ENCODE measurements around the gene NOL6. TPM values are rescaled to one million over a fixed set of nuclear protein-coding genes. Genes with fewer than 3 reads are reported as not detected.
"Not testable (repeated sequence)": the region's sequence is repeated elsewhere in the genome, so short reads cannot be mapped to it uniquely, and the experiment has no call there.

Gene NOL6
- total RNA-seq, 1 experiment from 2014 or later, result 38.6 TPM

DNA sequence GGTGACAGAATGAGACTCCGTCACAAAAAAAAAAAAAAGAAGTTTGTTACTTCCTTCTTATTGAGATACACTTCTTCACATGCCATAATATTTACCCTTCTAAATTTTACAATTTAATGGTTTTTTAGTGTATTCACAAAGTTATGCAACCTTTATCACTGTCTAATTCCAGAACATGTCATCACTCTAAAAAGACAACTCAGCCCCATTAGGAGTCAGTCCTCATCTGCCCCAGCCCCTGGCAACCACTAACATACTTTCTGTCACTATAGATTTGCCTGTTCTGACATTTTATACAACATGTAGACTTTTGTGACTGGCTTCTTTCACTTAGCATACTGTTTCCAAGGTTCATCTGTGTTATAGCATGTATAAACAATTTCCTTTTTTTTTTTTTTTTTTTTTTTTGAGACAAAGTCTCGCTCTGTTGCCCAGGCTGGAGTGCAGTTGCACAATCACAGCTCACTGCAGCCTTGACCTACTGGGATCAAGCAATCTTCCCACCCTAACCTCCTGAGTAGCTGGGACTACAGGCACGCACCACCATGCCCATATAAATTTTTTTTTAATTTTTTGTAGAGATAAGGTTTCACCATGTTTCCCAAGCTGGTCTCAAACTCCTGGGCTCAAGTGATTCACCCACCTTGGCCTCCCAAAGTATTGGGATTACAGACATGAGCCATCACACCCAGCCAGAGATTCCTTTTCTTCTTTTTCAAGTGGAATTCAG is 44.3 kb downstream of the NOL6 start:
- no peaks in the 10 kb centered on the region for H3K27me3 ChIP-seq
- H3K36me3 ChIP-seq, result no peaks in the 10 kb centered on the region
- no peak for DNase-seq
- H3K4me3 ChIP-seq, result no peak overlapping the region
- H3K9me3 ChIP-seq, result no peaks in the 10 kb centered on the region

DNA sequence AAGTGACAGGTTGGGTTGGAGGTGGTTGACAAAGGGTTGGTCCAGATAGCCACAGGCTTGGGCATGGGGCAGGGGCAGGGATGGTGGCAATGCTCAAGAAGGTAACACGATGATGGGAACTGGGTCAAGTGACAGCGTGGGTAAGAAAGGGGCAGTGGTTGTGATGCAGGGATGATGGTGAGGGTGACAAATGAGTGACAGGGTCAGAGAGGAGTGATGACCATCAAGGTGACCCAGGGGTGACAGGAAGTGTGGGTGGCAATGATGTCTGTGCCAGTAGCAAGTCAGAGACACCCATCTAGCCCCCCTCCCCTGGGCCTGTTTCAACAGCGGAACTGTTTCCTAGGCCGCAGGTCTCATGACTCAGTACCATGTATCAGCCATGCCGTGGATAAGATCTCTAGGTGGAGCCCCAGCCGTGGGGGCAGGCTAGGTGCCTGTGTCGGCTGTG is 46.9 kb downstream of the NOL6 start:
- no peak overlapping the region for H3K4me3 ChIP-seq
- H3K36me3 ChIP-seq, result no peaks in the 10 kb centered on the region
- H3K9me3 ChIP-seq, result no peaks in the 10 kb centered on the region
- DNase-seq, result no peak
- H3K27me3 ChIP-seq, result no peaks in the 10 kb centered on the region

DNA sequence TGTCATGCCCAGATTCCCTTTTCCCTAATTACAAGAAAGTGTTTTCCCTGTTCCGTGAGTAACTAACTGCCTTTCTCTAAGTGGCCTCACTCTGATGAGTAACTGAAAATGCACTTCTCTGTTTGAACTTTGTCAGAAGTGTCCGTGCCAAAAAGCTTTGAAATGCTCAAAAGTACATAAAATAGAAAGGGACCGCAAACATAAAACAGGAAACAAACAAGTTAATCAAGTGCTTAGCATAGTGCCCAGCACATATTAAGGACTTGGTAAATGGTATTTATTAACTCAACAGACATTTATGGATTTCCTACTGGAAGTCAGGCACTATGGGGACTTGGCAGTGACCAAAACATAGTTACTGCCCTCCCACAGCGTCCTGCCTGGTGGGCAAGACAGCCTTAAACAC is 48.6 kb downstream of the NOL6 start:
- Histone ChIP-seq H3K27me3 (no peaks in the 10 kb centered on the region), H3K9me3 (no peaks in the 10 kb centered on the region), H3K4me3 (no peak overlapping the region), H3K36me3 (no peaks in the 10 kb centered on the region)
- DNase-seq, result no peak

DNA sequence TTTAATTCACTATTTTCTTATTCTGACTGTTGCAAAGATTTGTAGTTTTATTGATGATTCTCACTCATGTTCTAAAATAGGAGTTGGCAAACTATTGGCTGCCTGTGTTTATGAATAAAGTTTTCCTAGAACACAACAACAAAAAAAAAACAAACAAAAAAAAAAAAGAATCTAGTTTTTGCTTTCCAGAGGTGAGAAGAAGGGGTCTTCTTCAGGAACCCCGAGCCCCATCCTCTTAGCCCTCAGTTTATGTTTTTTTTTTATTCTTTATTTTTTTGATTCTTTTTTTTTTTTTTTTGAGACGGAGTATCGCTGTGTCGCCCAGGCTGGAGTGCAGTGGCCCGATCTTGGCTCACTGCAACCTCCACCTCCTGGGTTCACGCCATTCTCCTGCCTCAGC is 49.2 kb downstream of the NOL6 start:
- not testable (repeated sequence) for H3K9me3 ChIP-seq, H3K27me3 ChIP-seq, H3K4me3 ChIP-seq, DNase-seq, H3K36me3 ChIP-seq

DNA sequence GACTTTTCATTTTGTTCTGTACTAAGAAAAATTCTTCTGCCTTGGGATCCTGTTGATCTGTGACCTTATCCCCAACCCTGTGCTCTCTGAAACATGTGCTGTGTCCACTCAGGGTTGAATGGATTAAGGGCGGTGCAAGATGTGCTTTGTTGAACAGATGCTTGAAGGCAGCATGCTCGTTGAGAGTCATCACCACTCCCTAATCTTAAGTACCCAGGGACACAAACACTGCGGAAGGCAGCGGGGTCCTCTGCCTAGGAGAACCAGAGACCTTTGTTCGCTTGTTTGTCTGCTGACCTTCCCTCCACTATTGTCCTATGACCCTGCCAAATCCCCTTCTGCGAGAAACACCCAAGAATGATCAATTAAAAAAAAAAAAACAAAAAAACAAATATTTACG is 49.7 kb downstream of the NOL6 start:
- not testable (repeated sequence) for H3K36me3 ChIP-seq, H3K9me3 ChIP-seq, H3K4me3 ChIP-seq, H3K27me3 ChIP-seq, DNase-seq

DNA sequence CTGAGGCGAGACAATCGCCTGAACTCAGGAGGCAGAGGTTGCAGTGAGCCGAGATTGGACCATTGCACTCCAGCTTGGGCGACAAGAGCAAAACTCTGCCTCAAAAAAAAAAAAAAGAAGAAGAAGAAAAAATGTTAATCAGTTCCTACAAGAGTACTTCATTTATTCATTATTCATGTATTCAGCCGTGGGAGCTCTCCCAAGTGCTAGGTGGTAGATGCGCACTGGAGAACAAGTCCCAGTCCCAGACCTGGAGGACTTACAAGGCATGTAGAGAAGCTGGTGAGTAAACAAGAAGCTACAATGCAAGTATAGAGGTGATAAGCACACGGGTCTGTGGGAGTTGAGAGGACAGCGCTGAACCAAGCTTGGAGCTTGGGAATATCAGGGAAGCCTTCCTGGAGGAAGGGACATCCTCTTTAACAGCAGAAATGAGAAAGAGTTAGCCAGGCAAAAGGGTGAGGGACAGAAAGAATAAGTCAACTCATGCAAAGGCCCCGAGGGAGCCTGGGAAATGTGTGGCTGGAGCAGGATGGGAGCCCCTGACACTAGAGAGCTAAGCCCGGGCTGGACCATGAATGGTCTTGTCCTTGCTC is 53.9 kb downstream of the NOL6 start:
- Histone ChIP-seq H3K9me3 (no peaks in the 10 kb centered on the region), H3K4me3 (no peak overlapping the region), H3K27me3 (no peaks in the 10 kb centered on the region), H3K36me3 (no peaks in the 10 kb centered on the region)
- DNase-seq, result no peak

DNA sequence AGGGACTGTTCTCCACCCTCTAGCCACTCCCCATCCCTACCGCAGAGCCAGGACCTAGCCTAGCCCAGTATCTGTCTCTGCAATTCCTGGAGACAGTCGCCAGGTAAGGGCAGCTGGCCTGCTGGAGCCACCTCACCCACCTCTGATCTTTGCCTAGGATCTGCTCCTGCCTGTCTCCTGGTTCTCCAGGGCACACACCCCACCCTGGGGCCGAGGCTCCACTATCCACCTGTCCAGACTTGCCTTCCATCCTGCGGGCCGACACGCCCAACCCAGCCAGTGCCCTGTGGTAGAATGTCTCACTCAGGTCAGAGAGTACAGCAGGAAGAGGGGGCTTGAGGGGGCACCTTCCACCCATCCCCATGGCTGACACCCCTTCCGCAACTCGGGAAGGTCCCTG is 55.6 kb downstream of the NOL6 start:
- Histone ChIP-seq H3K27me3 (no peaks in the 10 kb centered on the region), H3K9me3 (no peaks in the 10 kb centered on the region), H3K4me3 (no peak overlapping the region), H3K36me3 (no peaks in the 10 kb centered on the region)
- no peak for DNase-seq

DNA sequence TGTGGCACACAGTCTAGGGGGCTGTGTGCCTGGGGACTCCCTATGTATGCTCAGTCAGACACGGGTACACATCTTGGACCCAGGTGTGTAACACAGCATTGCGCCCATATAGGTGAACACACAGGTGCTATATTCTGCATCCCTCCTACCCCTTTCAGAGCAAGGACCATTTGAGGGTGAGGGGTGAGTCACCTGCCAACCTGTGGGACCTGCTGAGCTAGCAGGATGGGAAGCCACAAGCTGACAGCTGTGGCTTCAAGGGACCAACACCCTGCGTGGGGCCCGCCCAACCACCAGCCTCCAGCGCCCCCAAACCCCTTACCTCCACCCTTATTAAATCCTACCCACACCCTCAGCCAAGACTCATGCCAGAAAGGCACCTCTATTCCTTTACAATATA is 56.7 kb downstream of the NOL6 start:
- Histone ChIP-seq H3K27me3 (no peaks in the 10 kb centered on the region), H3K9me3 (no peaks in the 10 kb centered on the region), H3K36me3 (no peaks in the 10 kb centered on the region)

DNA sequence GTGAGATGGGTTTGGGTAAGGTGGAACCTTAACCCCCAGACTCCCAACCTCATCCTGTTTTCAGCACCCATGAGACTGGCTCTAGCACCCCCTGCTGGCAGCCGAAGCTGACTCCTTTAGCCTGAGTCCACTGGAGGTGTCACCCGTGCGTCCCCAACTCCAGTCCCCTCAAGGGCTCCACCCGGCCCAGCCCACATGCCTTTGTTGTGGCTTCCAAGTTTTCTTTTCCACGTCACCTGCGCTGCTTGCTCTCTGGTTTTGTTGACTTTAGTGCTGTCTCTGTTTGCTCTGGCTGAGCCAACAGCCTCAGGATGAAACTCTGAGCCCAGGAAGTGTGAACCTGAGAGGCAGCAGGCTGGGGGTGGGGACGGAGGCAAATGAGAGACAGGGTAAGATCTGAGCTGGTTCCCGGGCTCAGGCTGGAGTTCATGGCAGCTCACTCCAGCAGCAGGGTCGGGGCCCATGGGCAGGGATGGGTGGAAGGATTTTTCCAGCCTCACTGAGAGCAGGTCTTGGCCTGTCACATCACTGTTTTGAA is 58.2 kb downstream of the NOL6 start:
- DNase-seq, result peak; percentile 28
- H3K36me3 ChIP-seq, result no peaks in the 10 kb centered on the region
- H3K27me3 ChIP-seq, result no peaks in the 10 kb centered on the region
- H3K9me3 ChIP-seq, result no peaks in the 10 kb centered on the region
- H3K4me3 ChIP-seq, result no peak overlapping the region

More for the DNA sequence above, 56.7 kb downstream of the NOL6 start:
- no peak for DNase-seq
- H3K4me3 ChIP-seq, result no peak overlapping the region

DNA sequence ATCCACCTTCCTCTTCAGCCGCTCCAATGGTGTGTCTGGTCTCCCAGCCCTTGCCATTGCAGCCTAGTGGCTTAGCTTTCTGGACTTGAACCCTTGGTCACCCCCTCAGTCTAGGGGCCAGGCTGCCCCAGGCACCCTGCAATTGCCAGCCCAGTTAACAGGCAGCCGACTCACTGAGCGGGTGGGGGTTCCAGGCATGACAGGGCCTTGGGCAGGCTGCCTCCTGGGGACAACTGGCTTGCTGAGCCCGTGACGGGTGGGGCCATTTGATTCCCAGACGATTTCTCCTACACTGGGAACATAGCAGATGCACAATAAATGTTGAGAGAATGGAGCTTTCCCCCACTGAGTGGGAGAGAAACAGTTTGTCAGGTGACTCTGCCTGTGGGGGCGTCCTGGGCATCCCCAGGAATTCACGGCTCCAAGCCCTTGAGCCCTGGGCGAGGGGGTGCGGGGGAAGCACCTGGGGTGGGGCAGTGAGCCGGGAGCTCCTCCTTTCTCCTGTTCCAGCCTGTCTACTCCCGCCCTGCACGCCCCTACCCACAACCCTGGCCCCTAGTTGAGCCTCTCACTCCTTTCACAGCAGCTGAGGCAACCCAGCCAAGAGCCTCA is 58.7 kb downstream of the NOL6 start:
- no peak for DNase-seq
- H3K9me3 ChIP-seq, result no peaks in the 10 kb centered on the region
- no peak overlapping the region for H3K4me3 ChIP-seq
- no peaks in the 10 kb centered on the region for H3K36me3 ChIP-seq
- H3K27me3 ChIP-seq, result no peaks in the 10 kb centered on the region

DNA sequence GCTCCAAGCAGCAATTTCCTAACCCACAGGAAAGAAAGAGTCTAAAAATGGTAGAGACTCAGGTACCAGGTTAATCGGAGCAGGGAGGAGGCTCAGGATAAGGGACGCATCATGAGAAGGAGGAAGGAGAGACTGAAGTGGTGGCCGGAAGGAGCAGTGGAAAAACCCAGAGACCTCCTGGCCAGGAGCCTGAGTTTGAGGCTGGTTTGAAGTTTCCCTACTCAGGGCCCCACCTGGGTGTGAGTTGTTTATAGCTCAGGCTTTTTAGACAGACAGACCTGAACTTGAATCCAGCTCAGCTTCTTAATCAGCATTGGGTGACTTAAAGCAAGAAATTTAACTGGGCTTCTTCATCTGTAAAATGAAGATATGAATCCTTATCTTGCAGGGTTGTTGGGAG is 59.5 kb downstream of the NOL6 start:
- H3K27me3 ChIP-seq, result no peaks in the 10 kb centered on the region
- H3K4me3 ChIP-seq, result no peak overlapping the region
- no peak for DNase-seq
- no peaks in the 10 kb centered on the region for H3K9me3 ChIP-seq
- no peaks in the 10 kb centered on the region for H3K36me3 ChIP-seq

Other genes with a start within 250 kb of the NOL6 start
- not detected in 2 replicates for gene SPINK4, start 233.8 kb downstream of the NOL6 start, total RNA-seq (2014; rRNA removed; shearing (Covaris generic); ENCODE audit: low replicate concordance)
- gene BAG1, start 209.2 kb downstream of the NOL6 start, total RNA-seq (2014; rRNA removed; shearing (Covaris generic); ENCODE audit: low replicate concordance), result 34.3 and 44.0 TPM in 2 replicates
- gene CHMP5, start 208.9 kb downstream of the NOL6 start, total RNA-seq (2014; rRNA removed; shearing (Covaris generic); ENCODE audit: low replicate concordance), result 55.7 and 62.7 TPM in 2 replicates
- gene NFX1, start 183.4 kb downstream of the NOL6 start, total RNA-seq (2014; rRNA removed; shearing (Covaris generic); ENCODE audit: low replicate concordance), result 13.9 and 14.6 TPM in 2 replicates
- not detected in 2 replicates for gene AQP7, start 71.4 kb downstream of the NOL6 start, total RNA-seq (2014; rRNA removed; shearing (Covaris generic); ENCODE audit: low replicate concordance)
- gene AQP3, start 26.3 kb downstream of the NOL6 start, total RNA-seq (2014; rRNA removed; shearing (Covaris generic); ENCODE audit: low replicate concordance), result 19.7 TPM in 1 of 2 replicates, not detected in the other
- gene ANKRD18B, start 50.3 kb upstream of the NOL6 start, total RNA-seq (2014; rRNA removed; shearing (Covaris generic); ENCODE audit: low replicate concordance), result not detected in 2 replicates

Data from MG63 (cell line).